Measurements from ENCODE around the gene CCDC33. TPM values are rescaled to one million over a fixed set of nuclear protein-coding genes. Genes with fewer than 3 reads are reported as not detected.

CCDC33 gene
- total RNA-seq, 1 experiment from 2014 or later, result 0.15 TPM

DNA sequence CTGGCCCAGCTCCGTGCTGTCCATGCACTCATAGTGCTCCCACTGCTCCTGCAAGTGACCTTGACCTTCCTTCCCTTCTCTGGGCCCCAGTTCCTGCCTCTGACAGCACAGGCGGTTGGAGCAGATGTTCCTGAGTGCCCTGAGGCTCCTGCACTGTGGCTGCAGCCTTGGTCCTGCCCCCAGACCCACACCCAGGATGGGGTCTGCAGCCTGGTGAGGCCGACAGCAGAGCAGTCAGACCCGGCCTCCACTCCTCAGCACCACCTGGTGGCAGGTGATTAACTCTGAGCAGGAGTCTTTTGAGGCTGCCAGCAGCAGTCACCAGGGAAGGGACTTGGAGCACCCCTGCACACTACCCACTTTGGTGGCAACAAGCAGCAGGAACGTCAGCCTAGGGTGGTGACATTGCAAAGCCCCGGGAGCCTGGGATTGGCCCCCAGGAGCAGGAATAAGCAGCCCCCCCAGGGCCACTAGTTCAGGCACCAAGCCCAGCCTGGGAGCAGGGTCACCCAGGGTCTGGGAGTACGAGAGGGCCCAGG, 66.8 kb downstream of the CCDC33 start:
- ChIA-PET RAD21 (ENCODE audit: low non-redundant PET in 1 of 2, low total read pairs in 2 of 2, uncharacterized antibody in 2 of 2, unreplicated experiment in 2 of 2) (no interaction called here), CTCF (interaction anchor here (0.7 to 1.0 kb wide), 3 partner anchors 18 to 352 kb away, joined by 3 read pairs; no protein-coding TSS in a partner anchor), POLR2A (no interaction called here)
- peaks cover 34% of the 10 kb centered on the region; the same call in 1 of the 2 replicates for H3K27me3 ChIP-seq (ENCODE audit: insufficient read depth, low read length)
- no peak overlapping the region for H3K4me2 ChIP-seq (ENCODE audit: low read length)
- no peak overlapping the region for H3K9ac ChIP-seq (ENCODE audit: low read length)
- TF ChIP-seq, protein P1, sequence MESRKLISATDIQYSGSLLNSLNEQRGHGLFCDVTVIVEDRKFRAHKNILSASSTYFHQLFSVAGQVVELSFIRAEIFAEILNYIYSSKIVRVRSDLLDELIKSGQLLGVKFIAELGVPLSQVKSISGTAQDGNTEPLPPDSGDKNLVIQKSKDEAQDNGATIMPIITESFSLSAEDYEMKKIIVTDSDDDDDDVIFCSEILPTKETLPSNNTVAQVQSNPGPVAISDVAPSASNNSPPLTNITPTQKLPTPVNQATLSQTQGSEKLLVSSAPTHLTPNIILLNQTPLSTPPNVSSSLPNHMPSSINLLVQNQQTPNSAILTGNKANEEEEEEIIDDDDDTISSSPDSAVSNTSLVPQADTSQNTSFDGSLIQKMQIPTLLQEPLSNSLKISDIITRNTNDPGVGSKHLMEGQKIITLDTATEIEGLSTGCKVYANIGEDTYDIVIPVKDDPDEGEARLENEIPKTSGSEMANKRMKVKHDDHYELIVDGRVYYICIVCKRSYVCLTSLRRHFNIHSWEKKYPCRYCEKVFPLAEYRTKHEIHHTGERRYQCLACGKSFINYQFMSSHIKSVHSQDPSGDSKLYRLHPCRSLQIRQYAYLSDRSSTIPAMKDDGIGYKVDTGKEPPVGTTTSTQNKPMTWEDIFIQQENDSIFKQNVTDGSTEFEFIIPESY (IDR thresholded peaks at IDR 0.05; ENCODE audit: extremely low read depth, insufficient replicate concordance, low read length), result no peak
- no peak for TF ChIP-seq TCF7L2 (IDR thresholded peaks at IDR 0.05; ENCODE audit: borderline replicate concordance, extremely low read depth, insufficient read depth, insufficient read length)
- no peak for TF ChIP-seq POLR2AphosphoS5 (IDR thresholded peaks at IDR 0.05; ENCODE audit: low read depth, low read length)
- TF ChIP-seq RAD21 (IDR thresholded peaks at IDR 0.05; ENCODE audit: low read depth), result peak; percentile 87
- TF ChIP-seq POLR2A (IDR thresholded peaks at IDR 0.05; ENCODE audit: borderline replicate concordance, extremely low read depth, insufficient read depth, insufficient read length), result no peak
- TF ChIP-seq, protein P2, sequence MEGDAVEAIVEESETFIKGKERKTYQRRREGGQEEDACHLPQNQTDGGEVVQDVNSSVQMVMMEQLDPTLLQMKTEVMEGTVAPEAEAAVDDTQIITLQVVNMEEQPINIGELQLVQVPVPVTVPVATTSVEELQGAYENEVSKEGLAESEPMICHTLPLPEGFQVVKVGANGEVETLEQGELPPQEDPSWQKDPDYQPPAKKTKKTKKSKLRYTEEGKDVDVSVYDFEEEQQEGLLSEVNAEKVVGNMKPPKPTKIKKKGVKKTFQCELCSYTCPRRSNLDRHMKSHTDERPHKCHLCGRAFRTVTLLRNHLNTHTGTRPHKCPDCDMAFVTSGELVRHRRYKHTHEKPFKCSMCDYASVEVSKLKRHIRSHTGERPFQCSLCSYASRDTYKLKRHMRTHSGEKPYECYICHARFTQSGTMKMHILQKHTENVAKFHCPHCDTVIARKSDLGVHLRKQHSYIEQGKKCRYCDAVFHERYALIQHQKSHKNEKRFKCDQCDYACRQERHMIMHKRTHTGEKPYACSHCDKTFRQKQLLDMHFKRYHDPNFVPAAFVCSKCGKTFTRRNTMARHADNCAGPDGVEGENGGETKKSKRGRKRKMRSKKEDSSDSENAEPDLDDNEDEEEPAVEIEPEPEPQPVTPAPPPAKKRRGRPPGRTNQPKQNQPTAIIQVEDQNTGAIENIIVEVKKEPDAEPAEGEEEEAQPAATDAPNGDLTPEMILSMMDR (IDR thresholded peaks at IDR 0.05 in 2 of 3, conservative IDR thresholded peaks at IDR 0.05 in 1 of 3; ENCODE audit: borderline replicate concordance in 1 of 3, insufficient read depth in 1 of 3, low read depth in 2 of 3, low read length in 2 of 3), result peak; percentile 75 to 90 (median 81)
- TF ChIP-seq SP1 (IDR thresholded peaks at IDR 0.05; ENCODE audit: low read depth), result no peak
- TF ChIP-seq YY1 (IDR thresholded peaks at IDR 0.05; ENCODE audit: extremely low read depth, insufficient replicate concordance, low read depth, low read length), result no peak
- TF ChIP-seq EGR1 (IDR thresholded peaks at IDR 0.05; ENCODE audit: low read depth), result no peak
- no peak for TF ChIP-seq EZH2 (IDR thresholded peaks at IDR 0.05)
- TF ChIP-seq, protein P3, sequence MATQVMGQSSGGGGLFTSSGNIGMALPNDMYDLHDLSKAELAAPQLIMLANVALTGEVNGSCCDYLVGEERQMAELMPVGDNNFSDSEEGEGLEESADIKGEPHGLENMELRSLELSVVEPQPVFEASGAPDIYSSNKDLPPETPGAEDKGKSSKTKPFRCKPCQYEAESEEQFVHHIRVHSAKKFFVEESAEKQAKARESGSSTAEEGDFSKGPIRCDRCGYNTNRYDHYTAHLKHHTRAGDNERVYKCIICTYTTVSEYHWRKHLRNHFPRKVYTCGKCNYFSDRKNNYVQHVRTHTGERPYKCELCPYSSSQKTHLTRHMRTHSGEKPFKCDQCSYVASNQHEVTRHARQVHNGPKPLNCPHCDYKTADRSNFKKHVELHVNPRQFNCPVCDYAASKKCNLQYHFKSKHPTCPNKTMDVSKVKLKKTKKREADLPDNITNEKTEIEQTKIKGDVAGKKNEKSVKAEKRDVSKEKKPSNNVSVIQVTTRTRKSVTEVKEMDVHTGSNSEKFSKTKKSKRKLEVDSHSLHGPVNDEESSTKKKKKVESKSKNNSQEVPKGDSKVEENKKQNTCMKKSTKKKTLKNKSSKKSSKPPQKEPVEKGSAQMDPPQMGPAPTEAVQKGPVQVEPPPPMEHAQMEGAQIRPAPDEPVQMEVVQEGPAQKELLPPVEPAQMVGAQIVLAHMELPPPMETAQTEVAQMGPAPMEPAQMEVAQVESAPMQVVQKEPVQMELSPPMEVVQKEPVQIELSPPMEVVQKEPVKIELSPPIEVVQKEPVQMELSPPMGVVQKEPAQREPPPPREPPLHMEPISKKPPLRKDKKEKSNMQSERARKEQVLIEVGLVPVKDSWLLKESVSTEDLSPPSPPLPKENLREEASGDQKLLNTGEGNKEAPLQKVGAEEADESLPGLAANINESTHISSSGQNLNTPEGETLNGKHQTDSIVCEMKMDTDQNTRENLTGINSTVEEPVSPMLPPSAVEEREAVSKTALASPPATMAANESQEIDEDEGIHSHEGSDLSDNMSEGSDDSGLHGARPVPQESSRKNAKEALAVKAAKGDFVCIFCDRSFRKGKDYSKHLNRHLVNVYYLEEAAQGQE (IDR thresholded peaks at IDR 0.05; ENCODE audit: low read depth), result no peak
- no peak for TF ChIP-seq CBX3 (IDR thresholded peaks at IDR 0.05; ENCODE audit: low read depth)
- TF ChIP-seq, protein P4, sequence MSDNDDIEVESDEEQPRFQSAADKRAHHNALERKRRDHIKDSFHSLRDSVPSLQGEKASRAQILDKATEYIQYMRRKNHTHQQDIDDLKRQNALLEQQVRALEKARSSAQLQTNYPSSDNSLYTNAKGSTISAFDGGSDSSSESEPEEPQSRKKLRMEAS (IDR thresholded peaks at IDR 0.05), result no peak
- TF ChIP-seq SRF (IDR thresholded peaks at IDR 0.05; ENCODE audit: low read depth), result no peak
- TF ChIP-seq EZH2phosphoT487 (IDR thresholded peaks at IDR 0.05; ENCODE audit: borderline replicate concordance), result no peak
- TF ChIP-seq CEBPB (IDR thresholded peaks at IDR 0.05; ENCODE audit: low read depth), result no peak
- H3K36me3 ChIP-seq (ENCODE audit: control insufficient read depth in 1 of 2, insufficient read depth in 2 of 2, low read length in 2 of 2), result no peaks in the 10 kb centered on the region
- H2AFZ ChIP-seq (ENCODE audit: low read depth, low read length, poor library complexity, severe bottlenecking), result no peak overlapping the region
- H3K4me1 ChIP-seq (ENCODE audit: control insufficient read depth in 1 of 2, insufficient read depth in 2 of 2, low read length in 2 of 2), result peaks cover 0 to 8% of the 10 kb centered on the region in 2 experiments; a peak in 2 of 4 replicates
- H3K4me3 ChIP-seq (replicated peaks in 1 of 2; ENCODE audit: low read depth in 1 of 2, low read length in 2 of 2), result no peak overlapping the region
- no peaks in the 10 kb centered on the region for H3K9me3 ChIP-seq (ENCODE audit: control insufficient read depth in 1 of 2, insufficient read depth in 1 of 2, low read depth in 1 of 2, low read length in 2 of 2)
- H3K9me2 ChIP-seq (ENCODE audit: insufficient read depth), result no peaks in the 10 kb centered on the region
- no peaks in the 10 kb centered on the region for H4K20me1 ChIP-seq (ENCODE audit: insufficient read depth)
- intact Hi-C loops (cut with micrococcal nuclease), result loop anchor here (1.0 to 5.0 kb wide), 2 partner anchors 176 to 251 kb away; no protein-coding TSS in a partner anchor
- DNase-seq (ENCODE audit: low read depth, low spot score) (no peak), ATAC-seq (peak; percentile 80)
- H3K79me2 ChIP-seq (ENCODE audit: insufficient read depth, low read length), result no peaks in the 10 kb centered on the region
- no peak overlapping the region for H3K27ac ChIP-seq (ENCODE audit: low read depth, low read length)
- BruUV-seq (replicated peaks), result no TSS peak

All from HCT116 (cell line).